ENCODE results near the gene EFCAB11.
A peak's percentile ranks its signal among the peaks of the same experiment; 100 is the strongest.

The EFCAB11 gene

GRCh38 chr14:89773151-89773550 lies 181.4 kb downstream of the EFCAB11 start:
- no peak for DNase-seq

- no peak for DNase-seq
Observed at GRCh38 chr14:89771251-89771650, 183.3 kb downstream of the EFCAB11 start.

- peak in 8 of 51 donors; percentile 1 to 10 (median 3) for DNase-seq
Observed at GRCh38 chr14:89767861-89768268, 186.7 kb downstream of the EFCAB11 start.

GRCh38 chr14:89767131-89767530 lies 187.4 kb downstream of the EFCAB11 start:
- DNase-seq, result no peak

- DNase-seq, result no peak
Observed at GRCh38 chr14:89765346-89765745, 189.2 kb downstream of the EFCAB11 start.

GRCh38 chr14:89760086-89760485 lies 194.4 kb downstream of the EFCAB11 start:
- no peak for DNase-seq

GRCh38 chr14:89757313-89757939 lies 197.1 kb downstream of the EFCAB11 start:
- DNase-seq, result no peak

GRCh38 chr14:89755816-89756215 lies 198.7 kb downstream of the EFCAB11 start:
- DNase-seq, result no peak

- no peak for DNase-seq
Observed at GRCh38 chr14:89753828-89754412, 200.6 kb downstream of the EFCAB11 start.

- DNase-seq, result no peak
Observed at GRCh38 chr14:89750908-89751392, 203.6 kb downstream of the EFCAB11 start.

- no peak for DNase-seq
Observed at GRCh38 chr14:89750281-89750755, 204.2 kb downstream of the EFCAB11 start.

GRCh38 chr14:89748004-89748403 lies 206.5 kb downstream of the EFCAB11 start:
- DNase-seq, result peak in 1 of 51 donors; percentile 7

- no peak for DNase-seq
Observed at GRCh38 chr14:89747126-89747525, 207.4 kb downstream of the EFCAB11 start.

GRCh38 chr14:89746654-89747053 lies 207.9 kb downstream of the EFCAB11 start:
- DNase-seq, result no peak

GRCh38 chr14:89746135-89746534 lies 208.4 kb downstream of the EFCAB11 start:
- DNase-seq, result no peak
